Parathyroid adenoma (tissue), 2 donors: ENCODE results near the gene HOGA1.
"Not testable (repeated sequence)": the region's sequence is repeated elsewhere in the genome, so short reads cannot be mapped to it uniquely, and the experiment has no call there.

ENCODE experiments used
- H2AFZ ChIP-seq: fragments of 300-600 bp; sonication (generic); one replicate; pipeline ENCODE4 v1.7.0; 2017; ENCODE audit warnings: antibody characterized with exemption, mild to moderate bottlenecking
- H3K27ac ChIP-seq: fragments of 300-600 bp; sonication (generic); one replicate; pipeline ENCODE4 v1.7.0; 2017
- H3K27me3 ChIP-seq: fragments of 300-600 bp; sonication (generic); one replicate; pipeline ENCODE4 v1.7.0; 2017; ENCODE audit warnings: low read length; ENCODE audit not compliant: control insufficient read depth, insufficient read depth
- H3K36me3 ChIP-seq: fragments of 300-600 bp; sonication (generic); one replicate; pipeline ENCODE4 v1.7.0; 2017; ENCODE audit warnings: low read length; ENCODE audit not compliant: control insufficient read depth, insufficient read depth
- H3K4me1 ChIP-seq: fragments of 300-600 bp; sonication (generic); one replicate; pipeline ENCODE4 v1.7.0; 2017; ENCODE audit warnings: control low read depth
- H3K4me2 ChIP-seq: fragments of 300-600 bp; sonication (generic); one replicate; pipeline ENCODE4 v1.7.0; 2017; ENCODE audit warnings: low read length
- H3K4me3 ChIP-seq: fragments of 300-600 bp; sonication (generic); one replicate; pipeline ENCODE4 v1.7.0; 2017; ENCODE audit warnings: low read depth, low read length
- H3K79me2 ChIP-seq: fragments of 300-600 bp; sonication (generic); one replicate; pipeline ENCODE4 v1.7.0; 2017; ENCODE audit warnings: control low read depth
- H3K9ac ChIP-seq: fragments of 300-600 bp; sonication (generic); one replicate; pipeline ENCODE4 v1.7.0; 2017; ENCODE audit warnings: mild to moderate bottlenecking
- H3K9me3 ChIP-seq: fragments of 300-600 bp; sonication (generic); one replicate; pipeline ENCODE4 v1.7.0; 2017; ENCODE audit warnings: low read length; ENCODE audit not compliant: control insufficient read depth
- TF ChIP-seq, protein P1 (sequence below): fragments of 300-600 bp; sonication (generic); IDR thresholded peaks from one replicate; pipeline ENCODE4 v1.7.0; 2017; ENCODE audit warnings: antibody characterized with exemption, mild to moderate bottlenecking
- donor health status: primary hyperparathyroidism.

Gene HOGA1

GRCh38 chr10:97553575-97554031 is 30.6 kb upstream of the HOGA1 start:
- peaks cover 4% of the 10 kb centered on the region for H3K4me1 ChIP-seq
- H3K9me3 ChIP-seq = no peaks in the 10 kb centered on the region
- TF ChIP-seq, protein P1, sequence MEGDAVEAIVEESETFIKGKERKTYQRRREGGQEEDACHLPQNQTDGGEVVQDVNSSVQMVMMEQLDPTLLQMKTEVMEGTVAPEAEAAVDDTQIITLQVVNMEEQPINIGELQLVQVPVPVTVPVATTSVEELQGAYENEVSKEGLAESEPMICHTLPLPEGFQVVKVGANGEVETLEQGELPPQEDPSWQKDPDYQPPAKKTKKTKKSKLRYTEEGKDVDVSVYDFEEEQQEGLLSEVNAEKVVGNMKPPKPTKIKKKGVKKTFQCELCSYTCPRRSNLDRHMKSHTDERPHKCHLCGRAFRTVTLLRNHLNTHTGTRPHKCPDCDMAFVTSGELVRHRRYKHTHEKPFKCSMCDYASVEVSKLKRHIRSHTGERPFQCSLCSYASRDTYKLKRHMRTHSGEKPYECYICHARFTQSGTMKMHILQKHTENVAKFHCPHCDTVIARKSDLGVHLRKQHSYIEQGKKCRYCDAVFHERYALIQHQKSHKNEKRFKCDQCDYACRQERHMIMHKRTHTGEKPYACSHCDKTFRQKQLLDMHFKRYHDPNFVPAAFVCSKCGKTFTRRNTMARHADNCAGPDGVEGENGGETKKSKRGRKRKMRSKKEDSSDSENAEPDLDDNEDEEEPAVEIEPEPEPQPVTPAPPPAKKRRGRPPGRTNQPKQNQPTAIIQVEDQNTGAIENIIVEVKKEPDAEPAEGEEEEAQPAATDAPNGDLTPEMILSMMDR = peak; percentile 77
- H3K27ac ChIP-seq = no peak overlapping the region
- H3K9ac ChIP-seq = no peak overlapping the region
- H2AFZ ChIP-seq = peak overlapping the region; percentile 9
- no peaks in the 10 kb centered on the region for H3K79me2 ChIP-seq
- H3K4me2 ChIP-seq = no peak overlapping the region
- no peak overlapping the region for H3K4me3 ChIP-seq
- no peaks in the 10 kb centered on the region for H3K27me3 ChIP-seq
- no peaks in the 10 kb centered on the region for H3K36me3 ChIP-seq

- H3K9me3 ChIP-seq, H3K79me2 ChIP-seq, H3K9ac ChIP-seq, H3K4me3 ChIP-seq, H3K27ac ChIP-seq, H3K4me1 ChIP-seq, H3K4me2 ChIP-seq, H3K27me3 ChIP-seq, H3K36me3 ChIP-seq, H2AFZ ChIP-seq: not testable (repeated sequence)
Observed at GRCh38 chr10:97554336-97554735, 29.9 kb upstream of the HOGA1 start.

DNA sequence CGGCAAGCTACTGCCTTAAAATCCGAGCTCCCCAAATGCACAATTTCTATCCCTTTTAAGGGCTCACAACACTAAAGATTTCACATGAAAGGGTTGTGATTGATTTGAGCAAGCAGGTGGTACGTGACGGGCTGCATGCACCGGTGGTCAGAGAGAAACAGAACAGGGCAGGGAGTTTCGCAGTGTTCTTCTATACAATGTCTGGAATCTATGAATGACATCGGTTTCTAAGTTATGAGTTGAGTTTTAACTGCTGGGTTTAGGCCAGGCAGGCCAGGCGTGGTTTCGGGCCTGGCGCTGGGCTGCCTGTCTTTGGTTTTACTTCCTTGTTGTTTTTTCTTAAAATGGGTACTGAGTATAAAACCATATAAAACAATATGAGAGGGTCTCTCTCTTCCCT is 28.6 kb upstream of the HOGA1 start:
- H3K4me2 ChIP-seq, H3K4me1 ChIP-seq, H3K79me2 ChIP-seq, H3K4me3 ChIP-seq, H2AFZ ChIP-seq, H3K27ac ChIP-seq, H3K9me3 ChIP-seq, H3K27me3 ChIP-seq, H3K9ac ChIP-seq, H3K36me3 ChIP-seq: not testable (repeated sequence)

DNA sequence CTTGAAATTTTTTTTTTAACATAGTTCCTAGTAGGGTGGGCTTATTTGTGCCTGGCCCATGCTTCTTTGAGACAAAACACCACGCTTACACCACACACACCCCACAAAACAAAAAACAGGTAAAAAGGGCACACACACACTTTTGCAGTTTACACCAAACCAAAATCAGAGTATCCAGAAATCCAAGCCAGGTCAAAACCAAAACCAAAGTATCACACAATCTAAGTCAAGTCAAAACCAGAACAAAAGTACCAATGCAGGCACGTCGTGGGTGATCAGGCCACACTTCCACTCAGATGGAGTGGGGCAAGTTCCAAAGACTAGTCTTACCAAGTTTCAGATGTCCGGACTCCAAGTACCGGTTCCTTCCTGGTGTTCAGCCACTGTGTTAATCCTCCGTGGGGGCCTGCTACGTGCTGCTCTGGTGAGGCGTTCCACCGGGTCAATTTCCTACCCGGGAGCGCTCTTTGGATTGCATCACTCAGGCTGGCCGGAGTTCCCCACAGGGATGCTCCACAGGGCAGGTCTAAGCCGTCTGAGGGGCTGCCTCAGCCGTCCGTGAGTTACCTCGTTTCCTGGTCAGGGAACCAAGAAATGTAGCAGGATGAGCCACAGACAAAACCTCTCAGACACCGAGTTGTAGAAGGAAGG is 23.3 kb upstream of the HOGA1 start:
- not testable (repeated sequence) for H3K4me1 ChIP-seq, H3K9me3 ChIP-seq, H3K27me3 ChIP-seq, H3K79me2 ChIP-seq, H3K9ac ChIP-seq, H3K4me2 ChIP-seq, H3K4me3 ChIP-seq, H2AFZ ChIP-seq, H3K36me3 ChIP-seq, H3K27ac ChIP-seq

DNA sequence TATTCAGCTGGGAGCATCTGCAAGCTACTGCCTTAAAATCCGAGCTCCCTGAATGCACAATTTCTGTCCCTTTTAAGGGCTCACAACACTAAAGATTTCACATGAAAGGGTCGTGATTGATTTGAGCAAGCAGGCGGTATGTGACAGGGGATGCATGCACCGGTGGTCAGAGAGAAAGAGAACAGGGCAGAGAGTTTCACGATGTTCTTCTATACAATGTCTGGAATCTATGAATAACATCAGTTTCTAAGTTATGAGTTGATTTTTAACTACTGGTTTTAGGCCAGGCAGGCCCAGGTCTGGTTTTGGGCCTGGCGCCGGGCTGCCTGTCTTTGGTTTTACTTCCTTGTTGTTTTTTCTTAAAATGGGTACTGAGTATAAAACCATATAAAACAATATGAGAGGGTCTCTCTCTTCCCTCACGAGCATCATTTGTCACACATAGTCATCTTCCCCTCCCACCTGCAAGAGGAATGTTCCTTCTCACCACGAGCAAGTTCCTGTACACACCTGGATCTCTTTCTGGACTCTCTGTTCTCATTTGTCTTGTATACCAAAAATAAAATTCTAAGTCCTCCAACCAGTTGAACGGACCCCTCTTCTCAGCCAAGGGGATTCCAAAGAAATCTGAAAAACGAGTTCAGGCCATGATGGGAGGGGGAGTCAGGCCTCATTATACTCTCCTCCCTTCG is 22.7 kb upstream of the HOGA1 start:
- H3K27ac ChIP-seq, H3K9ac ChIP-seq, H3K9me3 ChIP-seq, H3K4me3 ChIP-seq, H3K79me2 ChIP-seq, H3K4me1 ChIP-seq, H3K36me3 ChIP-seq, H2AFZ ChIP-seq, H3K27me3 ChIP-seq, H3K4me2 ChIP-seq: not testable (repeated sequence)

GRCh38 chr10:97562329-97562728 is 21.9 kb upstream of the HOGA1 start:
- not testable (repeated sequence) for H2AFZ ChIP-seq, H3K4me3 ChIP-seq, H3K4me1 ChIP-seq, H3K9me3 ChIP-seq, H3K9ac ChIP-seq, H3K27ac ChIP-seq, H3K27me3 ChIP-seq, H3K79me2 ChIP-seq, H3K36me3 ChIP-seq, H3K4me2 ChIP-seq

DNA sequence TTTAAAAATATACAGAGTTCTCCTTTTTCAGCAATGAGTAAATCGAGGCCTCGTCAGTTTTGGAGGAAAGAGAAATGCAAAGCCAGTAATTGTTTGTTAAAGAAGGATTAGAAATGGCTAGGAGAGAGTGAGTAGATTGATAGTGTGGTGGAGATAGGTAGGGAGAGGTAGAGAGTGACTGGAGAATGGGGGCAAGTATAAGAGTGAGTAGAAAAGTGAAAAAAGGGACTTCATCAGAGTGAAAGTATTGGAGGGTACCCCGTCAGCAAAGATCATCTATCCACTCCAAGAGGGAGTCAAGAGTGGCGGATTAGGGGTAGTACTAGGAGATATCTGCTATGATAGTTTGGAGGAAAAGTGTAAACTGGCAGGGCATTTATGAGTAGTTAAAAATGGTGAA is 20.9 kb upstream of the HOGA1 start:
- H3K9ac ChIP-seq = no peak overlapping the region
- no peaks in the 10 kb centered on the region for H3K79me2 ChIP-seq
- H3K4me3 ChIP-seq = no peak overlapping the region
- TF ChIP-seq, protein P1 = no peak
- no peaks in the 10 kb centered on the region for H3K36me3 ChIP-seq
- no peak overlapping the region for H2AFZ ChIP-seq
- no peaks in the 10 kb centered on the region for H3K27me3 ChIP-seq
- no peak overlapping the region for H3K4me2 ChIP-seq
- H3K27ac ChIP-seq = no peak overlapping the region
- no peaks in the 10 kb centered on the region for H3K9me3 ChIP-seq
- H3K4me1 ChIP-seq = no peaks in the 10 kb centered on the region
